CD4-positive, alpha-beta T cell treated with Interleukin-17A for 1 hour (primary cell): ENCODE measurements around the gene NAIF1.

ENCODE experiments used
- DNase-seq: peaks from one replicate; pipeline ENCODE4 v3.0.0-alpha.2; 2020

NAIF1 gene

GRCh38 chr9:128025736-128026135, 41.4 kb downstream of the NAIF1 start:
- DNase-seq, result peak; percentile 45

DNA sequence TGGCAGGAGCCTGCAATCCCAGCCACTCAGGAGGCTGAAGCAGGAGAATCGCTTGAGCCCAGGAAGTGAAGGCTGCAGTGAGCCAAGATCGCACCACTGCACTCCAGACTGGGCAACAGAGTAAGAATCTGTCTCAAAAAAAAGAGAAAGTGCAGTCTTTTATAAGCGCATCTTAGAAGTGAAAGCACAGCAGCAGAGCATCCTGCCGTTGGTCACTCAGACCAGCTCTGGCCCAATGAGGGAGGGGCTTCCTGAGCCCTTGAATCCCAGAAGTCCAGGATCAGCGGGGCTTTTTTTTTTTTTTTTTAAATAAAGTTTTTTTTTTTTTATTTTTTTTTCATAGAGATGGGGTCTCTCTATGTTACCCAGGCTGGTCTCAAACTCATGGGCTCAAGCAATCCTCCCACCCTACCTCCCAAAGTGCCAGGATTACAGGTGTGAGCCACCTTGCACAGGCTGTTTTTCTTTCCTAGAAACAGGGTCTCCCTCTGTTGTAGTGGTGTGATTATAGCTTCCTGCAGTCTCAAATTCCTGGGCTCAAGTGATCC, 42.3 kb downstream of the NAIF1 start:
- peak; percentile 35 for DNase-seq

GRCh38 chr9:128023671-128024070, 43.4 kb downstream of the NAIF1 start:
- peak; percentile 34 for DNase-seq

DNA sequence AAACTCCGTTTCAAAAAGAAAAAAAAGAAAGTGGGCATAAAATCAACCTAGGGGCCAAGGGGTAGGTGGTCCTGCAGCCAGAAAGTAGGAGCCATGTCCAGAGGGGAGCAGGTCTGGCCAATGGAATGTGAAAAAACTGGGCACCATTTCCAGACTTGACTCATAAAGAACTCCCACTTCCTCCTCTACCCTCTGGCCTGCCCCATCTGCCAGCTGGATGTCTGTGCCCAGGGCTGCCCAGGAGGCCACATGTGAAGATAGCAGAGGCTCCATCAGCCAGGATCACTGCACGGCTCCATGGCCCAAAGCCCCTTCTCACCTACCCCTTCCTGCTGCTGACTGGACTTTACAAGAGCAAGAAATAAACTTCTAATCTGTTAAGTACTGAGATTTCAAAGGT, 44.2 kb downstream of the NAIF1 start:
- DNase-seq, result no peak

DNA sequence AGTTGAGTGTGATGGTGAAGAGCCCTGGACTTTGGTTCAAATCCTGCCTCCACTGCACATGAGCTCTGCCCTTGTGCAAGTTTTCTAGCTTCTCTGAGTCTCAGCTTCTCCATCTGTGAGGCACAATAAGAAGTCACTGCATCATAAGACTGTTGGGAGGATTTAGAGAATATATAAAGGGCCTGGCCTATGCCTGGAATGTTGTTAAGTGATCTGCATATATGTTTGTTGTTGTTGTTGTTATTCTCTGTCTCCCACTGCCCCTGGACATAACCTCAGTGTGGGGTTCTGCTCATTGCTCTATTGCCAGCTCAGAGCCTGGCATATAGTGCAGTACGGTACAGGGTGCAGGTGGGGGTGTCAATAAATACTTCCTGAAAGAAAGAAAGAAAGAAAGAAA, 46.0 kb downstream of the NAIF1 start:
- no peak for DNase-seq

DNA sequence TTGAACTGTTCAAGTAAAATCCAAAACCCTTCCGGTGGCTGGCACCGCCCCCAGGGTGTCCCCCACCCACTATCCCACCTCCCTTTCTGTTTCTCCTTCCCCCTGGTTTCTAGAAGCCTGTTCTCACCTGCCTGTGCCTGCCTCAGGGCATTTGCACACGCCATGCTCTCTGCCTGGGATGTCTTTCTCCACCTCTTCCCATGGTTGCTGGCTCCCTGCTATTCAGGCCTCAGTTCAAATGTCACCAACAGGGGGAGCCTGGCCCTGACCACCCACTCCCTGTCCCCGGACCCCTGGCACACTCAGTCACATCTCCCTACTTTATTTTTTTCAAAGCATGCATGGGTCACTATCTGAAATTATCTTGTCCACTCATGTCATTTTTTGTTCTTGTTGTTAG, 46.4 kb downstream of the NAIF1 start:
- no peak for DNase-seq

DNA sequence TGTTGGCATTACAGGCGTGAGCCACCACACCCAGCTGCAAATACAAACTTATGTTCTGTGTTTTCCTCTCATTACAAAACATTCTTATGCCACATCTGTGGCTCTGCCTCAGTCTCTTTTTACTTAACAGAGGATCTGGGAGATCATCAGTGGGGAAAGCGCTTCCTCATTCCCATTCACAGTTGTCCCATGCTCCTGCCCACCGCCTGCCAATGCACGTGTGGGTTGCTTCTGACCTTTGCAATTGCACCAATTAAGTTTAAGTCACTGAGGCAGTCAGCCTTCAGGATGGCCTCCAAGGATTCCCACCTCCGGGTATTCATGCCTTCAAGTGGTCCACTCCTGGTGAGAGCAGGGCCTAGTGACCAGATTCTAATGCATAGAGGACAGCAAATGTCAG, 51.4 kb downstream of the NAIF1 start:
- DNase-seq, result no peak
